GM18867 (cell line): ENCODE results near the gene ESR2.

Experiments used
- ATAC-seq: cut with Tn5 transposase; IDR thresholded peaks from one replicate; pipeline ENCODE4 v1.9.1; 2021; ENCODE audit warnings: mild to moderate bottlenecking, moderate library complexity; ENCODE audit not compliant: unreplicated experiment

The ESR2 gene

DNA sequence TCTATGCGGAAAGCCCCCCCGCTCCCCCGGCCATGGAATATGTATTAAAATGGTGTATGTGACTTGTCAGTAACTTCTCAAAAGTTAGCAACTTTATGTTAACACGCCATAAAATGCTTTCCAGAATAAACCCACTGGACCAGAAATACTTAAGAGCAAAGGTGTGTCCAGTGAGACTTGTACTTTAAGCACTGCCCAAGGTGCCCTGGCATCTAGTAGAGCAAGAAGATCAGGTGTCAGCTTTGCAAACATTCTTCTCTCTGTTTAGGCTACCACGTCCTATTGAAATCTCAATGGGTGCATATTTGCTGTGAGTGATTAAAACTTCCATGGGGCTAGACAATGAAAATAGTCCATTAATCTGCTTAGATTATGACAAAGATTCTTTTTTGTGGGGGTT is 201.2 kb downstream of the ESR2 start:
- ATAC-seq = no peak

- no peak for ATAC-seq
Measured at GRCh38 chr14:64092338-64092737, 201.8 kb downstream of the ESR2 start.

DNA sequence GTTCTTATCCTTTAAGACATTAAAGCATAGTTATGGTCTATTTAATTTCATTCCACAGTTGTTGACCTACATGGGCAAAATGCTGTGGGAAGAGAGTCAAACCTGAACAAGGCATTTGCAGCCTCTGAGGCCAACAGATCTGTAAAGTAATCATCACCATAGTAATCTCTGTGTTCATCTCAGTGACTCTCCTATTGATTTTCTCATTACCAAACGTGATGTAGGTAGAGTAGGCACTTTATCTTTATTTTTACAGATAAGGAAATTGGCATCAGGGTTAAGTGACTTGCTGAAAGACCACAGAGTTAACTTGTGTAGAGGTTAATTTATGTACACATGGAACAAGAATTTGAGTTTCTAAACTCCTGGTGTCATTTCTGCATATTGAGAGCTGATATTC is 203.0 kb downstream of the ESR2 start:
- ATAC-seq = no peak

- ATAC-seq = no peak
Measured at GRCh38 chr14:64089920-64090319, 204.3 kb downstream of the ESR2 start.

DNA sequence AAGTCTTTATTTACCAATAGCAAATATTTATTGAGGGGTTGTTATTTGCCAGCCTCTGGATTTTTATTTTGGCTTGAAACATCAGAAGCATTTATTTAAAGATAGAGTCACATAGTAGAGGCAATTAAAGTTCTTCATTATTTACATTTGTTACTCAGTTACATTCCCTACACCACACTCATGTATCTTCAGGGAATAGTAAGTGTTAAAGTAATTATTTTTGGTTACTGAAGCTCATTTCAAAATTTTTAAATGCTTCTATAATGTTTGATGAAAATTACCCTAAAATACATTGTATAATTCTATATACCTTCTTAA is 205.6 kb downstream of the ESR2 start:
- no peak for ATAC-seq

- no peak for ATAC-seq
Measured at GRCh38 chr14:64082837-64083236, 211.3 kb downstream of the ESR2 start.

DNA sequence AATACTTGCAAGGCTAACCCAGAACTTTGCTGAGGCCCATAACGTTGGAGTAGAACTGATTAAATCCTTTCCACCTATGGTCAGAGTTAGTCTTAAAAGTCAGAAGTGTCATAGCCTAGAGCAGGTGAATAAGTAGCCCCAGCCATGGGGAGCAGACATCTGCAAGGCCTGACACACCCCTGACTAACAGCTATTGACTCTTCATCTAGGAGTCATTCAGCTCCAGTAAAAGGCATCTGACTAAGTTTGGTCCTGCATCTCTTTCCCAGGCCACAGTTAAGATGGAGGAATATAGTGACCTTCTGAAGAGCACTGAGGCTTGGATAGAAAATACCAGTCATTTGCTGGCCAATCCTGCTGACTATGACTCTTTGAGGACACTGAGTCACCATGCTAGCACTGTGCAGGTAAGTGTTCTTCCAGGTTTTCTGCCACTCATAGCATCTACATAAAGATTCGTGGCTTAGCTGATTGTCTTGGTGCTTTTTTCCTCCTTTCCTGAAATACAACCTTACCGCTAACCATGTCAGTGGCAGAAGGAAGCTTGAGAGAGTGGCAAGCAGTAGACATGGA is 212.9 kb downstream of the ESR2 start:
- no peak for ATAC-seq

DNA sequence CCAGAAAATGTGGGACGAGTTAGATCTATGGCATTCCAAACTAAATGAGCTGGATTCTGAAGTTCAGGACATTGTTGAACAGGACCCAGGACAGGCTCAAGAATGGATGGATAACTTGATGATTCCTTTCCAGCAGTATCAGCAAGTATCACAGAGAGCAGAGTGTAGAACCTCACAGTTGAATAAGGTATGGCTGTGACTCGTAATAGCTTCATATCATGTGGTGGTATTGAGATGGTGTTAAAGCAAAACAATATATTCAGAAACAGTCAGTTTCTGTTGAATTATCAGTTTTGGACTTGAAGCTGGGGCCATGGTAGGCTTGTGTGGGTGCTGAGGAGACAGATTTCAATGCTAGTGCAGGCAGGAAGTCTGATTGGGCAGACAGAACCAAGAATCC is 213.7 kb downstream of the ESR2 start:
- ATAC-seq = no peak

DNA sequence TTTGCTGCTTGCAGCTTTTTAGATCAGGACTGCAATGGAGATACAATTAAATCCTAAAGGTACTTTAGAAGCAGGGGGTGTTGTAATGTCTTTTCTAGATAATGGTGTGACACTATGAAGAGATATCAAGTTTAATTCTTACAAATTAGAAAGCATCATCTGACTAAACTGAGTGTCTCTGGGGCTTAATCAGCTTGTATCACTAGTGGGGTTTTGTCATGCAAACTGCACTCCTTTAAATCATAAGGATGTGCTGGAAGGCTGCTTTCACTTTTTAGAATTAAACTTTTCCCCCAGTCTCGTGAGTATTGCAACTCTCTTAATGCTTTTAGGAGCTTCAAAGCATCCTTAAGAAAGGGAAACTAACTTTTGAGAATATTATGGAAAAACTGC is 218.6 kb downstream of the ESR2 start:
- ATAC-seq = no peak

DNA sequence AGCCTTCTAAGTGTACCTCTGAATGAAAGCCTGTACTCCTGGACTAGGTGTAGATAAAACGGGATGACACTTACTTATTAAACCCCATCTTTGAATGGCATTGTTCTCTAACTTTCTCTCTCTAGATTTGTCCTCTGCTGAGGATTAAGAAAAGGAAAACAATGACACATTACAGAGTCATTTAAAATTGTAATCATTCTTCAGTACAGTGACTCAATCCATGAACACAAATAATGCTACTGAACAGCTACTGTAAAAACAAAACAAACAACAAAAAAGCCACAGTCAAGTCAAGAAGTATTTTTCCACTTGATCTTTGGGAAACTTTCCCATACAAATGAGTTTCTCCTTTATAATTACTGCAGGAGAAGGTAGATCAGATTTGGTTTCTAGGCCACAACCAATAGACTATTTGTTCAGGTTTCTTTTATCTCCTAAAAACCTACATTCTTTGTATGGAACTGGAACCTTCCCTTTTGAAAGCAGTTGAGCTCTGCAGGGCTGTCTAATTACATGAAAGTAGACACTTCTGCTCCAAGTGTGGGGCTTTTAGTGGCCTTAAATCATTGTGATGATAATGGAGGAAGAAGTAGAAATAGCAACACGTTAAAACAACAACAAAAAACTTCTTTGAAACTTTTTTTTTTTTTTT is 219.1 kb downstream of the ESR2 start:
- ATAC-seq = no peak

DNA sequence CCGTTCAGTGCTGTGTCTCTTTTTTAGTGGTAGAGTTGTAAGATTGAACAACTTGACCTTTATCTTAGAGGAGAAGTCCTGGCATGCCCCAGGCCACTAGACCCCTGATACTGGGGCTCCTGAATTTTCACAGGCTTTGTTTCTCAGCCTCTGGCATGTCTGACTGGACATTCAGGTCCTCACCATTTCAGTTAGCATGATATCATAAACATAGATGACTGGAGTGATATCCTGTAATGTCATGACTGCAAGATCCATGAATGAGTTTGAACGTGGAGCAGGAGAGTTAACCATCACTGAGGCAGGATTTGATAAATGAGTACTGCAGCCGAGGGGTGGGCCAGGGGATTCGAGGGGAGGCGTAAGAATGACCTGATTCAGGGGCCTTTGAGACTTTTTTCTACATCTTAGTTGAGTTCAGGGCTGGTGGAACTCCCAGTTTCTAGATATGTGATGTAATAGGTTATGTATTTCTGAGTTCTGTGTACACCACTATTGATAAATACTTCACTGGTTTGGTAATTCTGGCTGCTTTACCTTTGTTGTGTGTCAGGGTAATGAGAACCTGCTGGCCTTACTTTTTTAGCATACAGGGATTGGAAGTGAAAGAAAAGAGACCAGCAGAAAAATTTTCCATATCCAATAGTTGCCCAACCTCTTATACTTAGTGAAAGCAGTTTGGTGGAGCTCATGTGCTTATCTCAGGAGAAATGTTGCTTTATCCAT is 224.4 kb downstream of the ESR2 start:
- ATAC-seq = no peak

GRCh38 chr14:64064447-64064846 is 229.7 kb downstream of the ESR2 start:
- ATAC-seq = no peak

DNA sequence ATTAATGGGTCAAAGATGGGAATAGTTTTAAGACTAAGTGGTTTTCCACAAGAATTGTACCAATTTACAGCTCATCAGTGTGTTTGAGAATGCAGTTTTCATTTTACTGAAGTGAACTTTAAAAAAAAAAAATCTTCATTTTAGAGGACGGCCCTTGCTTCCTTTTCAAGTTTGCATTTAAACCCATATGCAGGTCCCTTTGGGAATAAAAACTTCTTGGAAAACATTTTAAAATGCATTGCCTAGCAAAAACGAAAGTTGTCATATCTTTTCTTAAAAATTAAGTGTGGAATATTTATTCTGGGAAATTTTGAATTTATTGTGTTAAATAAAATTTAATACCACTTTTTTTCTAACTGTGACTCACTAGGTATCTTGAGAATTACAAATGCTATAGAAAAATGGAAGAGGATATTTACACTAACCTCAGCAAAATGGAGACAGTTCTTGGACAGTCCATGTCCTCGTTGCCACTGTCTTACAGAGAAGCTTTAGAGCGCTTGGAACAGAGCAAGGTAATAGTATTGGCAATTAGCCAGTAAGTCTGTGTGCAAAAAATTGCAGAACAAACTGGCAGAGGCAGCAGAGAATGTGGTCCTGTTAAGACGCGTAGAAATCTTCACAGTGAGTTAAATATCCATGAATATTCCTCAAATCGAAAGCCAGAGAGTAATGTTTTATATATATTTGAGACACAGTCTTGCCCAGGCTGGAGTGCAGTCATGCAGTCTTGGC is 231.6 kb downstream of the ESR2 start:
- ATAC-seq = no peak

- ATAC-seq = no peak
Measured at GRCh38 chr14:64061706-64062105, 232.5 kb downstream of the ESR2 start.

DNA sequence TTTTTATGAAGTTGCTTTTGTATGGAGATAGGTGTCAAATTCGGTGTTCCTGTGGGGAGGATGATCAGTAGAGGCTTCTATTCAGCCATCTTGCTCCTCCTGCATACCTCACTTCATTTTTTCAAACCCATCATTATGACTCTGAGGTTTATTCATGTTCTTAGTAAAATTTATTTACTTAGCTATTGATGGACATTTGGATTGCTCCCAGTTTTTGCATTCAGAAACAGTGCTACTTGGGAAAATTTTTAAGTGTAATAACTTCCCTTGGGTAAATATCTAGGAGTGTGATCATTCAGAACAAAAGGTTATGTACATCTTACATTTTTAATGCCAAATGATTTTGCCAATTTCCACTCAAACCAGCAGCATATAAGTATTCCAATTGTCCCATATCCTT is 233.1 kb downstream of the ESR2 start:
- ATAC-seq = no peak

- no peak for ATAC-seq
Measured at GRCh38 chr14:64060648-64061096, 233.5 kb downstream of the ESR2 start.

DNA sequence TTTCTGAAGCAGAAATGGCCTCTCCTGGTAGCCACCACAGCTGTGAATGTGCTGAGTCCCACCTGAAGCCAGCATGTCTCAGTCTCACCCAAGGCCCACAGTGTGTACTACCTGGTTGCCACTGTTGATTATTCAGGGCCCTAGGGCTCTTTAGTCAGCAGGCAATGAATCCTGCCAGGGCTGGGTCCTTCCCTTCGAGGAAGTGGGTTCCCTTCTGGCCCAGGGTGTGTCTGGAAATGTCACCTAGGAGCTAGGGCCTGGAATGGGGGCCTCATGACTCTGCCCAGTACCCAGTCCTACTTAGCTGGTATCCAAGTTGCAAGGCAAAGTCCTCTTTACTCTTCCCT is 234.0 kb downstream of the ESR2 start:
- ATAC-seq = no peak

DNA sequence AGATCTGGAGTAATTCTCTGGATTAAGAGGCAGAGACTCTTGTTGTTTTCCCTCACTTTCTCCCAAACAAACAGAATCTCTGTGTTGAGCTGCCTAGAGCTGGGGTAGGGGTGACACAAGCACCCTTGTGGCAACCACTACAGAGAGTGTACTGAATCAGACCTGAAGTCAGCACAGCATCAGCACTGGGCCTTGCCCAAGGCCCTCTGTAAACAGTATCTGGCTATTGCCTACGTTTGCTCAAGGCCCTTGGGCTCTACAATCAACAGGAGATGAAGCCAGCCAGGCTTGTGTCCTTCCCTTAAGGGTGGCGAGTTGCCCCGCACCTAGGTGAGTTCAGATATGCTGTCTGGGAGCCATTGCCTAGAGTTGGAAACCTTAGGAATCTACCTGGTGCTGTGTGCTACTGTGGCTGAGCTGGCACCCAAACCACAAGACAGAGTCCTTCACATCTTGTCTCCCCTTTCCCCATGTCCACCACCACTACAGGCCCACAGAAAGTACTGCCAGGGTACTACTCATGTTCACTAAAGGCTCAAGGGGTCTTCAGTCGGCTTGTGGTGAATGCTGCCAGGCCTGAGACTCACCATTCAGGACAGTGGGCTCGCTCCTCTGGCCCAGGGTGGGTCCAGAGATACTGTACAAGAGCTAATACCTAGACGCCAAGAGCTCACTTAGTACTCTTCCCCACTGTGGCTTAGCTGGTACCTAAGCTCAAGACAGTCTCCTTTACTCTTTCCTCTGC is 234.5 kb downstream of the ESR2 start:
- no peak for ATAC-seq

- ATAC-seq = no peak
Measured at GRCh38 chr14:64053694-64054669, 240.2 kb downstream of the ESR2 start.
